Gastroesophageal sphincter (tissue), 4 donors: ENCODE measurements around the gene C14orf39. TPM values are rescaled to one million over a fixed set of nuclear protein-coding genes. Genes with fewer than 3 reads are reported as not detected.

ENCODE experiments used
- ATAC-seq: fragments of 150-250 bp; one replicate; pipeline ENCODE4 v1.9.1; 2016; ENCODE audit warnings: mild to moderate bottlenecking, moderate library complexity
- H3K27ac ChIP-seq, 4 donors: fragments of 200-600 bp; sonication (generic) in 3 of 4; 1 replicate in 3 of 4; 2 replicates in 1 of 4; pipeline ENCODE4 v1.5.1; 2016 to 2019
- H3K27me3 ChIP-seq: fragments of 200-600 bp; sonication (generic); one replicate; pipeline ENCODE4 v1.5.1; 2019
- H3K36me3 ChIP-seq, 2 donors: fragments of 200-600 bp; sonication (generic); one replicate each; pipeline ENCODE4 v1.5.1; 2019; ENCODE audit warnings: control low read depth in 1 of 2
- H3K4me1 ChIP-seq, 3 donors: fragments of 200-600 bp; sonication (generic); 1 replicate in 2 of 3; 2 replicates in 1 of 3; pipeline ENCODE4 v1.5.1; 2016 to 2019; ENCODE audit warnings: control low read depth in 2 of 3
- H3K4me3 ChIP-seq, 2 donors: fragments of 200-600 bp; sonication (generic); one replicate each; pipeline ENCODE4 v1.5.1; 2019; ENCODE audit warnings: mild to moderate bottlenecking in 1 of 2, moderate library complexity in 1 of 2
- H3K9me3 ChIP-seq, 3 donors: fragments of 200-600 bp; sonication (generic); one replicate each; pipeline ENCODE4 v1.5.1; 2017 to 2019; ENCODE audit warnings: control low read depth in 2 of 3
- EP300 ChIP-seq: sonication (generic); formaldehyde crosslinking; IDR thresholded peaks from one replicate; pipeline ENCODE4 v1.6.1; 2017; ENCODE audit warnings: antibody characterized with exemption, mild to moderate bottlenecking
- POLR2AphosphoS5 ChIP-seq: sonication (generic); formaldehyde crosslinking; IDR thresholded peaks from one replicate; pipeline ENCODE4 v1.6.1; 2017; ENCODE audit warnings: antibody characterized with exemption
- WGBS, 2 donors: methylation state at CpG; one replicate each; pipeline ENCODE4 v1.1.5; 2018; ENCODE audit warnings: low coverage in 1 of 2; 5-methylcytosine and 5-hydroxymethylcytosine counted together
- total RNA-seq, 4 donors: library from RNA; depleted of rRNA; stranded (reverse); fragments of >200 nt; gene quantifications; one replicate each; pipeline ENCODE4 v1.1.0, GENCODE V29; 2016

C14orf39 gene
- total RNA-seq, 4 donors from 2014 or later = 0.31 to 1.1 TPM; not detected in 2

- TF ChIP-seq POLR2AphosphoS5 (no peak), EP300 (no peak)
- Histone ChIP-seq H3K4me1 (no peaks in the 10 kb centered on the region), H3K9me3 (peaks cover 0 to 19% (median 0%) of the 10 kb centered on the region in 3 donors), H3K4me3 (no peak overlapping the region), H3K27me3 (no peaks in the 10 kb centered on the region), H3K27ac (no peak overlapping the region), H3K36me3 (no peaks in the 10 kb centered on the region)
- 35 to 48% methylated on average over 2 of the region's 2 CpGs for WGBS, 2 donors
- ATAC-seq = no peak
Measured at GRCh38 chr14:60396718-60397343, 89.0 kb downstream of the C14orf39 start.

Other genes with a start within 250 kb of the C14orf39 start
- gene PPM1A, start 236.8 kb downstream of the C14orf39 start, total RNA-seq = 10 to 100 TPM; 57.1 to 82.2 (median 70.0) TPM
- gene SIX6, start 23.1 kb upstream of the C14orf39 start, total RNA-seq = not detected
- 1 to 10 TPM in 1 of 4 donors, under 1 TPM in 3; 0.42 to 1.4 (median 0.70) TPM for gene SIX1, start 163.4 kb upstream of the C14orf39 start, total RNA-seq
- 1 to 10 TPM; 1.6 to 2.4 (median 2.1) TPM for gene SIX4, start 238.3 kb upstream of the C14orf39 start, total RNA-seq
- gene MNAT1, start 248.7 kb upstream of the C14orf39 start, total RNA-seq = 10 to 100 TPM; 30.4 to 46.0 (median 42.8) TPM